Suppressor macrophage (primary cell): Measurements from ENCODE around the gene UGT8.
"Not testable (repeated sequence)": the region's sequence is repeated elsewhere in the genome, so short reads cannot be mapped to it uniquely, and the experiment has no call there.

Experiments used
- DNase-seq, 4 experiments: peaks; one replicate each; pipeline ENCODE4 v3.0.0-alpha.2; 2020 to 2022

UGT8 gene

GRCh38 chr4:114606245-114606644 is 7.6 kb downstream of the UGT8 start:
- no peak for DNase-seq

DNA sequence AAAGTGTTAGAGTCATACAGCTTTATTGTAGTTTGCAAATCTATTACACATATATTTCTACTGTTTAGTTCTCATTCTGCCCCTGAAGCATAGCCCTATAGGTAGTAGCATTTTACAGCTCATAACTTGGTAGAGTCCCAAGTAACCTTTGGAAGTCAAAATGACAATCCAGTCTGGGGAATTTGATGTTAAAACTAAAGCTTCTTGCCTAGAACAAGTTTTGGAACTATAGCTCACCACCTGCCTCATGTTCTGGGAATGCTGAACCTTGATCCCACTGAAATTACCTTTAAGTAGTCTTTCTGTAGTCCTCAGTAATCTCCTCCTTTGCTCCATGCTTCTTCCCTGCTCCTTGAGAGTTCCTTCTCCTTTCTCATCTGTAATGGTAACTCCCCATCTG is 8.4 kb downstream of the UGT8 start:
- no peak for DNase-seq

DNA sequence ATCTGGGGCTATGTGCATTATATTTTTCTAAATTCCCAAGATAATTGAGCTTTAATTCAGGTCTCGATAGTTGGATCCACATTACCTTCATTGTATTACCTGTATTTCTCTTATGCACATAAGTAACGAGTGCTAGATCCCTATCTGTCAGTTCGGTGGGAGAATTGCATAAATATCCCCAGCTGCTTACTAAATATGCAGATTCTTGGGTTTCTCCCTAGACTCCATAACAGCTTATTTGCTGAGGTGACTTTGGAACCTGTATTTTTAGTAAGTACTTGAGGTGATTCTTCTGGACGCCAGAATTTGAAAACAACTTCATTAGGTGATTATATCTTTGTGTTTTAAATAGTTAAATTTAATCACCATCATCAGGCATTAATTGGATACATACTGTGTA is 15.0 kb downstream of the UGT8 start:
- no peak for DNase-seq

GRCh38 chr4:114615435-114615834 is 16.8 kb downstream of the UGT8 start:
- no peak for DNase-seq

- not testable (repeated sequence) for DNase-seq
Observed at GRCh38 chr4:114616036-114616435, 17.4 kb downstream of the UGT8 start.

DNA sequence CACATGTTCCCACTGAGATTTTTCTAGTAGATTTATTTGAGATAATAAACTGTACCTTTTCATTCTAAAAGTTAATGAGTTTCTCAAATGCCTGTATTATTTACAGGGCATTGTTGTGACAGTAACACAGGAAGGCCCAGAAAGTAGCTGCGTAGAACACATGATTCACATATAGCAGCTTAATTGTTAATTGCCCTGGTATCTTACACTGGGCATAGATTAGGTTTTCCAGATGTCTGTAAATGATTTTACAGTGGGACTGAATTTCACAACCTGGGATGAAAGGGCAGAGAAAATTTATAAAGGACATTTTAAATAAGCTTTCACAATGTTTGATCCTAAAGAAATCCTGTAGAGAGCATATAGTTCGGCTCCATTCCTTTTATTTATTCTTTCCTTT is 27.6 kb downstream of the UGT8 start:
- DNase-seq = no peak

DNA sequence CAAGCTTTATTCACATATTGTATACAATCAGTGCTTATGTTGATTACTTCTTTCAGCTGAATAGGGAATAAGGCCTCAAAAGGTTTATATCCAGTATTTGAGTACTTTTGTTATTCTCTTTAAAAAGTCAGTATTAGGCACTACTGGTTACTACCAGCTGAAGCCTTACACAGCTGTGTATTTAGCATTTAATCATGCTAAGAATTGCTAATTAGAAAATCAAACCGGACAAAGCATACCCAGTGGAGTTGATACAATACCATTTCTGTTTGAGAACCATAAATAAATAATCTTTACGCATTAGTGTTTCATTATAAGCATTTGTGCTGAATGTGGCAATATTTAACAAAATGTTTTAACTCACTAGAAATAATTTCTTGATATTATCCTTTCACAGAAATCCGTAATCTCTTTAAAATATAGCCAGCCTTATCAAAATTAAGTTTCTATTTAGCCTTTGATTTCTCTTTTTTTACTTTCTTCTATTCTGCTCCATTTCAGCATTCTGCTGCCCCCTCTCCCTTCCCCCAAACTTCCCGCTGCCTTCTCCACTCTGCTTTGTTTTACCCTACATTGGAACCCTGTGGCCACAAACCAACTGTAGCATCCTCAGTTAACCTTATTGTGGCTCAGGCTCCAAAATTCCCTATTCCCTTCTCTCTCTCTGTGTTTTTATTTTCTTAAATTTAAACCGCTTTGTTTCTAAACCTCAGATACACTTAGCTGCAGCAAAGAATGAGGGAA is 37.8 kb downstream of the UGT8 start:
- DNase-seq = no peak

GRCh38 chr4:114642173-114642780 is 43.7 kb downstream of the UGT8 start:
- DNase-seq = no peak

DNA sequence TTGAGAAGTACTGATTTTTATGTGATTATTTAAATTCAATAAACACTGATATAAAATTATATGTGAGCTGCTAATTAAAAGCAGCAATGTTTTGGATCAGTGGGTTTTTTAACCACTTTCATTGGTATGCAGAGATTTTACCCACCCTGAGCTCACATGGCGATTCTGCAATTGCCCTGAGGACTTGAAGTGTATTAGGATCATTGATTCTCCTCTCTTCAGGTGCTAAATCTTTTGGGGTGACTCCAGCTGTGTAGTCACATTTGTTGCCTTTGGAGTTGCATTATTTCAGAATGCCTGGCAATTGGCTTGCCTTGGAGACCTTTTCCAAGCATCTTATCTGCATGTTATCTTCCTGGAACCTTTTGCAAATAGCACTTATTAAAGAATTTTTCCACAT is 51.3 kb downstream of the UGT8 start:
- no peak for DNase-seq

DNA sequence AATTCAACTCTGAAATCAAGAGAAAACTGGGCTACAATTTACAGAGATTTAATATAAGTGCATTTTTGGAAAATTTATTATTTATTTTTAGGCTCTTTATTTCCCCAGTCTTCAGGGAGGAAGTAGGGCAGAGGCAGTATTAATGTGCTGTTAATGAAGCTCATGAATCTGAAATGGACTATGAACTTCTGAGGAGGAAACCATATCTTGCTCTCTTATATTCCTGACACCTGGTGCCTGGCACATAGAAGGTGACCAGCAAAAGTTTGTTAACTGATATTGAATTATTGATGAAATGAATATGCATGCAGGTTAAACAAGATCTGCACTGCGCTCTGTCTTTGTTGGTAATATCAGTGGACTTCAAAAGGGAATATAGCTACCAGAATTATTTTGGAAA is 55.1 kb downstream of the UGT8 start:
- no peak for DNase-seq

DNA sequence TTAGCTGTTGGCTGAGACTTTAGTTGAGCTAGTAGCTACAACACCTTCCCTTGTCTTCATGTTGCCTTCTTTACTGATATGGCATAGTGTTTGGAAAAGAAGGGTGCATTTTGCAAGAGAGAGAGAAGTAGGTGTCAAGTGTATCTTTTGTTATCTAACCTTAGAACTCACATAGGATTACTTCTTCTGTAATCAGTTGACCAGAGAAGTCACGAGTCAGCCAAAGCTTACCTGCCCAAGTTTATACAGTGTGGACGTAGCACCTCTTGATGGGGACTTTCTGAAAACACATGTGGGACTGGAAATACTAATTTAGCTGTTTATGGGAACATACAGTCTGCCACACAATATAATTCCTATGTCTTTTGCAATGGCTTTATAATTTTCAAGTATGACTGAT is 56.0 kb downstream of the UGT8 start:
- no peak for DNase-seq

GRCh38 chr4:114658179-114658578 is 59.6 kb downstream of the UGT8 start:
- no peak for DNase-seq

DNA sequence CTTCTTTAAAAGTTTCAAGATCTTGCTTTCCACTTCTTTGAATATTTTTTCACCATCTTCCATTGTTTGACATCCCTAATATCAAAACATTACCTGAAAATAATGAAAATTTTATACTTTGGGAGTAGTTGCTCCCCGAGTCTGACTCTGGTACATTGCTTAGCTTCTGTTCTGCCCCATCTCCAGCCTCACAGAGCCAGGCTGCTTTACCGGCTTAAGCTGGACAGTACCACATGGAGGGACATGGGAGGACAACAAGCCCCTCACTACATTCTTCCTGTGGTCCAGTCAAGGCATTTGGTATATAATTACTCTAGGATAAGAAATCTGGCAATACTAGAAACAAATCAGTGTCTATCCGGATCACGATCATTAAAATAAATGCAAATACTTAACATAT is 60.2 kb downstream of the UGT8 start:
- DNase-seq = no peak

DNA sequence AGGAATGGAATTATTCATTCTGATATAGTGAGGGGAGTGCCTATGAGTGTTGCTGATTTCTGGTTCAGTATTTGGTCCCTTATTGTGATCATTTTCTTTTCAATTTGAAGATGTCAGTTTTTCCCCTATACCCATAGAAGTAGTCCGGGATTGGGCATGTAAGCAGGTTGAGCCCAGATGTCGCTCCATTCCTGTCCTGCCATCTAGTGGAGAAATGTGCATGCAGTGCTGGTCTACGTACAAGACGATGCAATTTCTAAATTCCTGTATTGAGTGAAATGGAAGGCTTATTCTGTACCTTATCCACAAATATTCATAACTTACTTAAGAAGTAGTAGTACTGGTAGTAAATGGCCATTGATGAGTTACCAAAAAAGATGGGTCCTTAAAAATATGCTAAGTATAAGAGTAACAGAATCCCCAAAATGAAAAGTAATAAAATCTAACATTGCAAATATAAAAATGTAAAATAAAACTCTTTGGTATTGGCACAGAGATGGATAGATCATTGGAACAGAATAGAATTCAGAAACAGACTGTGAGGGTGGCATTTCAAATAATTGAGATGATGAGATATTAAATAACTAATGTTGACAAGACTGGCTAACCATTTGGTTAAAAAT is 60.9 kb downstream of the UGT8 start:
- peak; percentile 17 to 44 (median 34) for DNase-seq

- DNase-seq = no peak
Observed at GRCh38 chr4:114663083-114663482, 64.5 kb downstream of the UGT8 start.

DNA sequence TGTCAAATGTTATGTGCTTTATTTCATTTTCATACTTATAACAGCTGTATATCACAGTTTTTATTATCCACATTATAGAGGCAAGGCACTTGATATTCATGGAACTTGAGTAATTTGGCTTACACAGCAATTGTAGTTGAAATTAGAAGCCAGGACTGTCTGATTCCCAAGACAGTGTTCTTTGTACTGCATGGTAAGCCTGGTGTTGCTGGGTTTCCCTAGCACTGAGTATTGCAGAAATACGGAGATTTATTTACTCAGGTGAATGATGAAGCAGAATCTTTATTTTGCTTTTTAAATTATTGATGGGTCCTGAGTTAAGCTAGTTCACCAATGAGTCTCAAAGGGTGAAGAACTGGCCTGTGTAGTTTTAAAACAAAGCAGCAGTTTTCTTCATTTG is 70.0 kb downstream of the UGT8 start:
- DNase-seq = no peak

- DNase-seq = not testable (repeated sequence)
Observed at GRCh38 chr4:114670733-114671132, 72.1 kb downstream of the UGT8 start.

DNA sequence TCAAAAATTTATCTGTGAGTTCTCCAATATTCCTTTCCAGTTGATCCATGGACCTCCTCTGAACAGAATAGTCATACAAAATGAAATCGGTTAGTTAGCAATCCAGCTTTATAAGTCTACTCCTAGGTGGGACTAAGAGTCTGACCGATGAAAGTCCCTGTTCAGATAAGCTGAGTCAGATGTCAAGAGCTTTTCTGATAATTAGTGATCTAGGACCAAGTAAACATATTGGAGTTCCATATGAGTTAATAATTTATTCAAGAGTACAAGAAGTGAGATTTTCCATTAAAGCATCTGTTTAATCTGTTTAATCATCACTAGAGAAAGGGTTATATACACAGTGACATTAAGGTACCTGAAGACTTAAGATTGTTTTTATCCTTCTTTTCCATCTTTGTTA is 74.7 kb downstream of the UGT8 start:
- no peak for DNase-seq

GRCh38 chr4:114674080-114674479 is 75.5 kb downstream of the UGT8 start:
- DNase-seq = no peak

DNA sequence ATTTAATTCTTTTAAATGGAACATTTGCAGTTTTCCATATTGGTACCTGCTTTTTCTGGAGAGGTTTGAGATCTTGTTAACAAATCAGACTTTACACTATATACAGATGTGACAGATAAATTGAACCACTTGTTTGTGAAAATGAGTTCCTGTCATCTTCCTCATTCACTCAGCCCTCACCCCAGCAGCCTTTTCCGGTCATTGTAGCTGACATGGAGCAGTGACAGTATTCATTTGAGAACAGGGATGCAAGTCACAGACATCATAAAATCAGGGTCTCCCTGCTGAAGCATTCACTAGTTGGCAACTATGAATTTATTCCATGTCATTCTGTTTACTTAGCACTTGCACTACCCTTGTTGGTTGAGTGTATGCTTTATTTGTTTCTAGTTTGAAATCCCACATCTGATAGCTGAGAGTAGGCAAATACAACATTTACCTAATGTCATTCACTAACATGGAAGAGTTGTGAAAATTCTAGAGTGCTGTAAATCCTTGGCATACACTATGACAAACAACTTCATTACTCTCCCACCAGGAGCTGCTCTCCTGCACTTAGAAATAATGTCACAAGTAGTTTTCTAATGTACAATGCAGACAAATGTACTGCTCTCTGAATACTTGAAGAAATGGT is 78.9 kb downstream of the UGT8 start:
- no peak for DNase-seq

- no peak for DNase-seq
Observed at GRCh38 chr4:114684462-114684861, 85.9 kb downstream of the UGT8 start.

GRCh38 chr4:114688059-114688458 is 89.5 kb downstream of the UGT8 start:
- DNase-seq = no peak

- no peak for DNase-seq
Observed at GRCh38 chr4:114690571-114690970, 92.0 kb downstream of the UGT8 start.

- no peak for DNase-seq
Observed at GRCh38 chr4:114691865-114692264, 93.3 kb downstream of the UGT8 start.
